K562 (cell line): ENCODE results near the gene MYO18A. TPM values are rescaled to one million over a fixed set of nuclear protein-coding genes. Genes with fewer than 3 reads are reported as not detected.

Experiments
- MAFF ChIP-seq: IDR thresholded peaks from 2 replicates; pipeline ENCODE4 v1.6.1; 2012; ENCODE audit warnings: low read length, improper control_type of control experiment
- MECOM ChIP-seq: fragments of 250-450 bp; sonication (Bioruptor Pico); IDR thresholded peaks from 2 replicates; pipeline ENCODE4 v1.8.0; 2022; ENCODE audit warnings: inconsistent platforms
- NCOA4 ChIP-seq: fragments of 450-650 bp; IDR thresholded peaks from 2 replicates; pipeline ENCODE4 v1.6.1; 2018; ENCODE audit warnings: mild to moderate bottlenecking; ENCODE audit not compliant: partially characterized antibody
- RBFOX2 ChIP-seq: fragments of 200-400 bp; formaldehyde crosslinking; IDR thresholded peaks from 2 replicates; pipeline ENCODE4 v1.6.1; 2017; ENCODE audit warnings: low read depth, mild to moderate bottlenecking, low read length, moderate library complexity
- TAF15 ChIP-seq: fragments of 200-400 bp; formaldehyde crosslinking; IDR thresholded peaks from 2 replicates; pipeline ENCODE4 v1.6.1; 2017; ENCODE audit warnings: mild to moderate bottlenecking, low read depth, low read length, moderate library complexity
- TCF3 ChIP-seq: sonication (generic); formaldehyde crosslinking; IDR thresholded peaks from 2 replicates; pipeline ENCODE4 v1.4.0; 2020; ENCODE audit warnings: mild to moderate bottlenecking, missing genetic modification reagents
- TRIM28 ChIP-seq: fragments of 450-650 bp; IDR thresholded peaks from 2 replicates; pipeline ENCODE4 v1.6.1; 2017
- ZNF551 ChIP-seq: fragments of 250-450 bp; sonication (Bioruptor Pico); IDR thresholded peaks from 2 replicates; pipeline ENCODE4 v1.5.0; 2021; ENCODE audit warnings: mild to moderate bottlenecking, moderate library complexity
- polyA plus RNA-seq, 8 experiments: library from polyadenylated mRNA; depleted of rRNA in 4 of 8; stranded (reverse) in 5 of 8; unstranded in 3 of 8; fragments of >200 nt; fragmentation: Nextera tagmentation in 2 of 8; fragmentation: Illumina TruSeq in 1 of 8; extraction: Ambion mirVana in 2 of 8; extraction: Trizol in 1 of 8; gene quantifications; 2 replicates each; pipeline versions ENCODE4 v1.2.1 to v1.2.3, GENCODE V29; 2011 to 2014; ENCODE audit warnings: inconsistent platforms in 1 of 8, missing spikeins in 1 of 8
- total RNA-seq, 7 experiments: library from RNA; depleted of rRNA in 6 of 7; stranded (reverse); fragments of >200 nt in 6 of 7; fragmentation: Illumina TruSeq in 2 of 7; extraction: Trizol in 2 of 7; gene quantifications; 2 replicates each; pipeline versions ENCODE4 v1.2.1 to v1.2.3, GENCODE V29; 2011 to 2021; ENCODE audit warnings: low replicate concordance in 1 of 7
- TF ChIP-seq, protein P1 (sequence below), 2 experiments: IDR thresholded peaks; 2 replicates each; pipeline ENCODE4 v1.6.1; 2011; ENCODE audit warnings: borderline replicate concordance in 1 of 2, control low read depth in 1 of 2, low read depth in 1 of 2, low read length in 1 of 2, mild to moderate bottlenecking in 1 of 2, mixed read lengths in 1 of 2, moderate library complexity in 1 of 2; ENCODE audit not compliant: insufficient read depth in 1 of 2, insufficient read length in 1 of 2, poor library complexity in 1 of 2, severe bottlenecking in 1 of 2; ENCODE audit errors: extremely low read depth in 1 of 2
- TF ChIP-seq, protein P2 (sequence below): fragments of 450-650 bp; IDR thresholded peaks from 2 replicates; pipeline ENCODE4 v1.6.1; 2016; ENCODE audit warnings: antibody characterized with exemption
- TF ChIP-seq, protein P3 (sequence below): sonication (generic); formaldehyde crosslinking; IDR thresholded peaks from 2 replicates; pipeline ENCODE4 v1.8.1; 2022; ENCODE audit warnings: missing genetic modification reagents
- TF ChIP-seq, protein P4 (sequence below): IDR thresholded peaks from 2 replicates; pipeline ENCODE4 v1.6.1; 2012; ENCODE audit warnings: low read depth, low read length, improper control_type of control experiment, borderline replicate concordance
- TF ChIP-seq, protein P5 (sequence below): sonication (generic); formaldehyde crosslinking; IDR thresholded peaks from 2 replicates; pipeline ENCODE4 v1.8.0; 2022; ENCODE audit warnings: mild to moderate bottlenecking, missing genetic modification reagents
- TF ChIP-seq, protein P6 (sequence below): fragments of 450-650 bp; IDR thresholded peaks from 2 replicates; pipeline ENCODE4 v1.6.1; 2016; ENCODE audit warnings: borderline replicate concordance

The MYO18A gene
- total and polyA plus RNA-seq, 9 of the 15 experiments (the other 6 are each of a cell fraction or from before 2014, with no cell fraction given): 2.5 to 65.4 (median 17.1) TPM

DNA sequence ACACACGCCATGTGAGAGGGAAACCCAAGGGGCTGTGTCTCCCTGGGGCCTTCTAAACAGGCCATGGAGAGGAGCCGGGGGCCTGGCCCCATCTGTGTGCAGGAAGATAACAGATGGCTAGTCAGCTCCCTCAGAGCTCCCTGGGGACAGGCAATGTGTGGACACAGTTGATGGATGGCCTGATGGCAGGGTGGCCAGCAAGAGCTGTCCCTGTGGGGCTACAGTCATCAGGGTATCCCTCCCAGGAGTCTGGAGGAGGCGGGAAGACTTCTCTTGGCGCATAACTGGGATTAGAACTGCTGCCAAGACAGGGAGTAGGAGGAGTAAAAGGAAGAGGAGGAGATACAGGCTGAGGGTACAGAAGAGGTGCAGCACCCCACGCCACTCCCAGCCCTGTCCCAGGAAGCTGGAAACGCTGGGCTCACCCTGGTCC, 17.3 kb downstream of the MYO18A start (continued):
- TF ChIP-seq, protein P1, sequence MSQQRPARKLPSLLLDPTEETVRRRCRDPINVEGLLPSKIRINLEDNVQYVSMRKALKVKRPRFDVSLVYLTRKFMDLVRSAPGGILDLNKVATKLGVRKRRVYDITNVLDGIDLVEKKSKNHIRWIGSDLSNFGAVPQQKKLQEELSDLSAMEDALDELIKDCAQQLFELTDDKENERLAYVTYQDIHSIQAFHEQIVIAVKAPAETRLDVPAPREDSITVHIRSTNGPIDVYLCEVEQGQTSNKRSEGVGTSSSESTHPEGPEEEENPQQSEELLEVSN (IDR thresholded peaks at IDR 0.05; ENCODE audit: borderline replicate concordance in 1 of 2, extremely low read depth in 1 of 2, insufficient read depth in 1 of 2, insufficient read length in 1 of 2, low read depth in 1 of 2, low read length in 1 of 2, poor library complexity in 1 of 2, severe bottlenecking in 1 of 2): peak; percentile 41 to 81
- TF ChIP-seq TAF15 (no peak), NCOA4 (no peak), RBFOX2 (0 out of 2 replicates have a peak, but pooled peaks have one; percentile 22), TCF3 (CRISPR knock-in tag) (peak; percentile 88), MECOM (CRISPR knock-in tag) (peak; percentile 76), TRIM28 (0 out of 2 replicates have a peak, but pooled peaks have one; percentile 61), ZNF551 (CRISPR knock-in tag) (no peak), MAFF (no peak)
- TF ChIP-seq, protein P2, sequence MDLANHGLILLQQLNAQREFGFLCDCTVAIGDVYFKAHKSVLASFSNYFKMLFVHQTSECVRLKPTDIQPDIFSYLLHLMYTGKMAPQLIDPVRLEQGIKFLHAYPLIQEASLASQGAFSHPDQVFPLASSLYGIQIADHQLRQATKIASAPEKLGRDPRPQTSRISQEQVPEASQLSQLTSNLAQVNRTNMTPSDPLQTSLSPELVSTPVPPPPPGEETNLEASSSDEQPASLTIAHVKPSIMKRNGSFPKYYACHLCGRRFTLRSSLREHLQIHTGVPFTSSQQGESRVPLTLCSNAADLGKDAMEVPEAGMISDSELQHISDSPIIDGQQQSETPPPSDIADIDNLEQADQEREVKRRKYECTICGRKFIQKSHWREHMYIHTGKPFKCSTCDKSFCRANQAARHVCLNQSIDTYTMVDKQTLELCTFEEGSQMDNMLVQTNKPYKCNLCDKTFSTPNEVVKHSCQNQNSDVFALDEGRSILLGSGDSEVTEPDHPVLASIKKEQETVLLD: peak; percentile 40; the same call in 1 of the 2 replicates
- TF ChIP-seq, protein P3, sequence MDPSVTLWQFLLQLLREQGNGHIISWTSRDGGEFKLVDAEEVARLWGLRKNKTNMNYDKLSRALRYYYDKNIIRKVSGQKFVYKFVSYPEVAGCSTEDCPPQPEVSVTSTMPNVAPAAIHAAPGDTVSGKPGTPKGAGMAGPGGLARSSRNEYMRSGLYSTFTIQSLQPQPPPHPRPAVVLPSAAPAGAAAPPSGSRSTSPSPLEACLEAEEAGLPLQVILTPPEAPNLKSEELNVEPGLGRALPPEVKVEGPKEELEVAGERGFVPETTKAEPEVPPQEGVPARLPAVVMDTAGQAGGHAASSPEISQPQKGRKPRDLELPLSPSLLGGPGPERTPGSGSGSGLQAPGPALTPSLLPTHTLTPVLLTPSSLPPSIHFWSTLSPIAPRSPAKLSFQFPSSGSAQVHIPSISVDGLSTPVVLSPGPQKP (CRISPR knock-in tag): no peak
- TF ChIP-seq, protein P4, sequence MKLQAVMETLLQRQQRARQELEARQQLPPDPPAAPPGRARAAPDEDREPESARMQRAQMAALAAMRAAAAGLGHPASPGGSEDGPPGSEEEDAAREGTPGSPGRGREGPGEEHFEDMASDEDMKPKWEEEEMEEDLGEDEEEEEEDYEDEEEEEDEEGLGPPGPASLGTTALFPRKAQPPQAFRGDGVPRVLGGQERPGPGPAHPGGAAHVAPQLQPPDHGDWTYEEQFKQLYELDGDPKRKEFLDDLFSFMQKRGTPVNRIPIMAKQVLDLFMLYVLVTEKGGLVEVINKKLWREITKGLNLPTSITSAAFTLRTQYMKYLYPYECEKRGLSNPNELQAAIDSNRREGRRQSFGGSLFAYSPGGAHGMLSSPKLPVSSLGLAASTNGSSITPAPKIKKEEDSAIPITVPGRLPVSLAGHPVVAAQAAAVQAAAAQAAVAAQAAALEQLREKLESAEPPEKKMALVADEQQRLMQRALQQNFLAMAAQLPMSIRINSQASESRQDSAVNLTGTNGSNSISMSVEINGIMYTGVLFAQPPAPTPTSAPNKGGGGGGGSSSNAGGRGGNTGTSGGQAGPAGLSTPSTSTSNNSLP: no peak
- TF ChIP-seq, protein P5, sequence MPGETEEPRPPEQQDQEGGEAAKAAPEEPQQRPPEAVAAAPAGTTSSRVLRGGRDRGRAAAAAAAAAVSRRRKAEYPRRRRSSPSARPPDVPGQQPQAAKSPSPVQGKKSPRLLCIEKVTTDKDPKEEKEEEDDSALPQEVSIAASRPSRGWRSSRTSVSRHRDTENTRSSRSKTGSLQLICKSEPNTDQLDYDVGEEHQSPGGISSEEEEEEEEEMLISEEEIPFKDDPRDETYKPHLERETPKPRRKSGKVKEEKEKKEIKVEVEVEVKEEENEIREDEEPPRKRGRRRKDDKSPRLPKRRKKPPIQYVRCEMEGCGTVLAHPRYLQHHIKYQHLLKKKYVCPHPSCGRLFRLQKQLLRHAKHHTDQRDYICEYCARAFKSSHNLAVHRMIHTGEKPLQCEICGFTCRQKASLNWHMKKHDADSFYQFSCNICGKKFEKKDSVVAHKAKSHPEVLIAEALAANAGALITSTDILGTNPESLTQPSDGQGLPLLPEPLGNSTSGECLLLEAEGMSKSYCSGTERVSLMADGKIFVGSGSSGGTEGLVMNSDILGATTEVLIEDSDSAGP: no peak
- TF ChIP-seq, protein P6, sequence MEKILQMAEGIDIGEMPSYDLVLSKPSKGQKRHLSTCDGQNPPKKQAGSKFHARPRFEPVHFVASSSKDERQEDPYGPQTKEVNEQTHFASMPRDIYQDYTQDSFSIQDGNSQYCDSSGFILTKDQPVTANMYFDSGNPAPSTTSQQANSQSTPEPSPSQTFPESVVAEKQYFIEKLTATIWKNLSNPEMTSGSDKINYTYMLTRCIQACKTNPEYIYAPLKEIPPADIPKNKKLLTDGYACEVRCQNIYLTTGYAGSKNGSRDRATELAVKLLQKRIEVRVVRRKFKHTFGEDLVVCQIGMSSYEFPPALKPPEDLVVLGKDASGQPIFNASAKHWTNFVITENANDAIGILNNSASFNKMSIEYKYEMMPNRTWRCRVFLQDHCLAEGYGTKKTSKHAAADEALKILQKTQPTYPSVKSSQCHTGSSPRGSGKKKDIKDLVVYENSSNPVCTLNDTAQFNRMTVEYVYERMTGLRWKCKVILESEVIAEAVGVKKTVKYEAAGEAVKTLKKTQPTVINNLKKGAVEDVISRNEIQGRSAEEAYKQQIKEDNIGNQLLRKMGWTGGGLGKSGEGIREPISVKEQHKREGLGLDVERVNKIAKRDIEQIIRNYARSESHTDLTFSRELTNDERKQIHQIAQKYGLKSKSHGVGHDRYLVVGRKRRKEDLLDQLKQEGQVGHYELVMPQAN: 0 out of 2 replicates have a peak, but pooled peaks have one; percentile 35
